Measurements from ENCODE around the gene ELOVL6. TPM values are rescaled to one million over a fixed set of nuclear protein-coding genes. Genes with fewer than 3 reads are reported as not detected.

ELOVL6 gene
- total RNA-seq, 1 experiment from 2014 or later, result 2.2 TPM

- Histone ChIP-seq H3K4me3 (ENCODE audit: low read length) (no peak overlapping the region), H4K20me1 (ENCODE audit: low read length) (no peaks in the 10 kb centered on the region), H2AFZ (ENCODE audit: low read length) (no peak overlapping the region), H3K27ac (ENCODE audit: low read length) (no peak overlapping the region), H3K4me2 (ENCODE audit: low read length) (no peak overlapping the region), H3K27me3 (ENCODE audit: low read length) (no peaks in the 10 kb centered on the region), H3K36me3 (ENCODE audit: low read depth, low read length) (no peaks in the 10 kb centered on the region), H3K9me2 (replicated peaks; ENCODE audit: low read length) (no peaks in the 10 kb centered on the region), H3K9me3 (ENCODE audit: low read length) (no peaks in the 10 kb centered on the region), H3F3A (ENCODE audit: low read length, unreplicated experiment) (no peaks in the 10 kb centered on the region), H3K9ac (ENCODE audit: low read length) (no peak overlapping the region), H3K4me1 (ENCODE audit: insufficient read depth, low read length) (no peaks in the 10 kb centered on the region), H3K79me2 (ENCODE audit: low read length) (peaks cover 8% of the 10 kb centered on the region; the same call in 1 of the 2 replicates)
- DNase-seq (no peak), ATAC-seq (no peak)
- intact Hi-C loops (cut with micrococcal nuclease), result no loop called here
- ChIA-PET CTCF (no interaction called here), POLR2A (ENCODE audit: unreplicated experiment) (no interaction called here)
- no TSS peak for BruUV-seq (replicated peaks)
- TF ChIP-seq, protein P1, sequence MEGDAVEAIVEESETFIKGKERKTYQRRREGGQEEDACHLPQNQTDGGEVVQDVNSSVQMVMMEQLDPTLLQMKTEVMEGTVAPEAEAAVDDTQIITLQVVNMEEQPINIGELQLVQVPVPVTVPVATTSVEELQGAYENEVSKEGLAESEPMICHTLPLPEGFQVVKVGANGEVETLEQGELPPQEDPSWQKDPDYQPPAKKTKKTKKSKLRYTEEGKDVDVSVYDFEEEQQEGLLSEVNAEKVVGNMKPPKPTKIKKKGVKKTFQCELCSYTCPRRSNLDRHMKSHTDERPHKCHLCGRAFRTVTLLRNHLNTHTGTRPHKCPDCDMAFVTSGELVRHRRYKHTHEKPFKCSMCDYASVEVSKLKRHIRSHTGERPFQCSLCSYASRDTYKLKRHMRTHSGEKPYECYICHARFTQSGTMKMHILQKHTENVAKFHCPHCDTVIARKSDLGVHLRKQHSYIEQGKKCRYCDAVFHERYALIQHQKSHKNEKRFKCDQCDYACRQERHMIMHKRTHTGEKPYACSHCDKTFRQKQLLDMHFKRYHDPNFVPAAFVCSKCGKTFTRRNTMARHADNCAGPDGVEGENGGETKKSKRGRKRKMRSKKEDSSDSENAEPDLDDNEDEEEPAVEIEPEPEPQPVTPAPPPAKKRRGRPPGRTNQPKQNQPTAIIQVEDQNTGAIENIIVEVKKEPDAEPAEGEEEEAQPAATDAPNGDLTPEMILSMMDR (conservative IDR thresholded peaks at IDR 0.05; ENCODE audit: low read depth, low read length), result no peak
- TF ChIP-seq EZH2phosphoT487 (IDR thresholded peaks at IDR 0.05; ENCODE audit: borderline replicate concordance, low read length) (no peak), EZH2 (IDR thresholded peaks at IDR 0.05; ENCODE audit: low read length, unreplicated experiment) (no peak)
These were observed 3.6 kb upstream of the ELOVL6 start for GRCh38 chr4:110202024-110202423.

- Histone ChIP-seq H3K4me3 (ENCODE audit: low read length) (no peak overlapping the region), H3K4me1 (ENCODE audit: insufficient read depth, low read length) (no peaks in the 10 kb centered on the region), H3K9ac (ENCODE audit: low read length) (no peak overlapping the region), H3K36me3 (ENCODE audit: low read depth, low read length) (no peaks in the 10 kb centered on the region), H3K27me3 (ENCODE audit: low read length) (no peaks in the 10 kb centered on the region), H3K79me2 (ENCODE audit: low read length) (peaks cover 11% of the 10 kb centered on the region; the same call in 1 of the 2 replicates), H3F3A (ENCODE audit: low read length, unreplicated experiment) (no peaks in the 10 kb centered on the region), H3K4me2 (ENCODE audit: low read length) (no peak overlapping the region), H2AFZ (ENCODE audit: low read length) (no peak overlapping the region), H3K9me2 (replicated peaks; ENCODE audit: low read length) (no peaks in the 10 kb centered on the region), H3K27ac (ENCODE audit: low read length) (no peak overlapping the region), H3K9me3 (ENCODE audit: low read length) (no peaks in the 10 kb centered on the region), H4K20me1 (ENCODE audit: low read length) (no peaks in the 10 kb centered on the region)
- DNase-seq (no peak), ATAC-seq (no peak)
- intact Hi-C loops (cut with micrococcal nuclease), result no loop called here
- POLR2A ChIA-PET (ENCODE audit: unreplicated experiment), result no interaction called here
- no TSS peak for BruUV-seq (replicated peaks)
- TF ChIP-seq EZH2 (IDR thresholded peaks at IDR 0.05; ENCODE audit: low read length, unreplicated experiment), result no peak
- no peak for TF ChIP-seq EZH2phosphoT487 (IDR thresholded peaks at IDR 0.05; ENCODE audit: borderline replicate concordance, low read length)
- TF ChIP-seq, protein P1 (conservative IDR thresholded peaks at IDR 0.05; ENCODE audit: low read depth, low read length), result no peak
- CTCF ChIA-PET, result no interaction called here
These were observed 3.1 kb upstream of the ELOVL6 start for GRCh38 chr4:110201502-110201901.

DNA sequence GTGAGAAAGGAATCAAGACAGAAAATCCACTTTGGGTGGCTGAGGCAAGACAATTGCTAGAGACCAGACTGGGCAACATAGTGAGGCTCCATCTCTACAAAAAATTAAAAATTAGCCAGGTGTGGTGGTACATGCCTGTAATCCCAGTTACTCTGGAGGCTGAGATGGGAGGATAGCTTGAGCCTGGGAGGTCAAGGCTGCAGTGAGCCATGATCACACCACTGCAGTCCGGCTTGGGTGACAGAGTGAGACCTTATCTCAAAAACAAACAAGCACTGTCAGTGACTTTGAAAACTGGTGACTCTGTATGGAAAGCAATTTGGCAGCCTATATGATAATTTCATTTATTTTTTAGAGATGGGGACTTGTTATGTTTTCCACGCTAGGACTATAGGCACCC is 2.3 kb upstream of the ELOVL6 start:
- Histone ChIP-seq H3K36me3 (ENCODE audit: low read depth, low read length) (no peaks in the 10 kb centered on the region), H3K79me2 (ENCODE audit: low read length) (peaks cover 15% of the 10 kb centered on the region), H3K4me2 (ENCODE audit: low read length) (no peak overlapping the region), H3K27ac (ENCODE audit: low read length) (no peak overlapping the region), H3K9me2 (replicated peaks; ENCODE audit: low read length) (no peaks in the 10 kb centered on the region), H3K4me3 (ENCODE audit: low read length) (no peak overlapping the region), H3K4me1 (ENCODE audit: insufficient read depth, low read length) (peaks cover 3% of the 10 kb centered on the region; the same call in 1 of the 2 replicates), H3F3A (ENCODE audit: low read length, unreplicated experiment) (no peaks in the 10 kb centered on the region), H2AFZ (ENCODE audit: low read length) (no peak overlapping the region), H3K27me3 (ENCODE audit: low read length) (no peaks in the 10 kb centered on the region), H4K20me1 (ENCODE audit: low read length) (no peaks in the 10 kb centered on the region), H3K9me3 (ENCODE audit: low read length) (no peaks in the 10 kb centered on the region), H3K9ac (ENCODE audit: low read length) (no peak overlapping the region)
- CTCF ChIA-PET, result no interaction called here
- BruUV-seq (replicated peaks), result no TSS peak
- ATAC-seq (no peak), DNase-seq (no peak)
- POLR2A ChIA-PET (ENCODE audit: unreplicated experiment), result no interaction called here
- intact Hi-C loops (cut with micrococcal nuclease), result no loop called here
- TF ChIP-seq, protein P1 (conservative IDR thresholded peaks at IDR 0.05; ENCODE audit: low read depth, low read length), result no peak
- TF ChIP-seq EZH2 (IDR thresholded peaks at IDR 0.05; ENCODE audit: low read length, unreplicated experiment) (no peak), EZH2phosphoT487 (IDR thresholded peaks at IDR 0.05; ENCODE audit: borderline replicate concordance, low read length) (no peak)
